Kidney (tissue), 14 donors: ENCODE measurements around the gene MPND. TPM values are rescaled to one million over a fixed set of nuclear protein-coding genes. Genes with fewer than 3 reads are reported as not detected.

ENCODE experiments used
- DNase-seq, 5 donors: peaks; one replicate each; pipeline ENCODE4 v3.0.0-alpha.2; 2013 to 2020
- FAIRE-seq: peaks from 2 replicates; lab custom pipeline; 2012; peaks lifted over from hg19 to GRCh38; lab: Jason Lieb, UNC
- H3K27ac ChIP-seq, 2 donors: one replicate each; pipeline ENCODE4 v1.7.0; 2013; ENCODE audit warnings: low read depth in 2 of 2, low read length in 2 of 2, inconsistent platforms in 1 of 2
- H3K27me3 ChIP-seq: one replicate; pipeline ENCODE4 v1.7.1; 2013; ENCODE audit warnings: low read length, inconsistent platforms; ENCODE audit not compliant: control insufficient read depth, insufficient read depth
- H3K36me3 ChIP-seq, 3 donors: one replicate each; pipeline versions ENCODE4 v1.7.0 to v1.7.1; 2013; ENCODE audit warnings: low read length in 3 of 3, control low read depth in 1 of 3, inconsistent platforms in 1 of 3; ENCODE audit not compliant: insufficient read depth in 3 of 3, control insufficient read depth in 2 of 3
- H3K4me1 ChIP-seq, 3 donors: one replicate each; pipeline versions ENCODE4 v1.7.0 to v1.7.1; 2013; ENCODE audit warnings: low read length in 3 of 3, inconsistent platforms in 1 of 3, low read depth in 1 of 3; ENCODE audit not compliant: control insufficient read depth in 2 of 3, insufficient read depth in 2 of 3
- H3K4me3 ChIP-seq, 3 donors: one replicate each; pipeline versions ENCODE4 v1.7.0 to v1.8.1; 2013; ENCODE audit warnings: low read length in 3 of 3, control low read depth in 1 of 3, inconsistent platforms in 1 of 3
- H3K9ac ChIP-seq, 3 donors: one replicate each; pipeline versions ENCODE4 v1.7.0 to v1.7.1; 2013; ENCODE audit warnings: low read length in 3 of 3, control low read depth in 1 of 3, inconsistent platforms in 1 of 3
- H3K9me3 ChIP-seq, 3 donors: one replicate each; pipeline versions ENCODE4 v1.7.0 to v1.7.1; 2013; ENCODE audit warnings: low read length in 3 of 3, control low read depth in 1 of 3, inconsistent platforms in 1 of 3; ENCODE audit not compliant: control insufficient read depth in 2 of 3, insufficient read depth in 1 of 3
- CTCF ChIP-seq: IDR thresholded peaks from 3 replicates; pipeline ENCODE4 v1.5.1; 2012; ENCODE audit warnings: mild to moderate bottlenecking, moderate library complexity, borderline replicate concordance; ENCODE audit not compliant: insufficient read depth; ENCODE audit errors: extremely low read depth
- intact Hi-C: fragments of 100-400 bp; cut with DNase I; formaldehyde crosslinking; loops from one replicate; pipeline ENCODE4 v1.11.1; 2022
- polyA plus RNA-seq: library from polyadenylated mRNA; stranded (reverse); fragments of 350-450 nt; fragmentation: Illumina TruSeq; extraction: RNeasy Lipid Tissue Mini Kit (QIAGEN cat#74804); gene quantifications from one replicate; pipeline ENCODE4 v1.2.3, GENCODE V29; 2014; ENCODE audit warnings: low read depth, low replicate concordance; ENCODE audit not compliant: insufficient read depth
- total RNA-seq: library from RNA; stranded (reverse); fragmentation: NEBNext Ultra II Directional; extraction: Animal tissue kit (Norgen Biotek cat#: 25700); gene quantifications from one replicate; pipeline ENCODE4 v1.2.1, GENCODE V29; 2021
- donor health status: control.
- donor health status: control.
- donor health status: control.
- donor health status: control.
- donor health status: control.
- donor health status: DM: yes; HTN: yes; CAD: no.
- donor health status: Normal renal cell carcinoma (clear cell type).

MPND gene
- total and polyA plus RNA-seq, 2 donors from 2014 or later, result 24.1 to 43.5 TPM

GRCh38 chr19:4380254-4380727, 36.9 kb downstream of the MPND start:
- peaks cover 0 to 44% (median 14%) of the 10 kb centered on the region in 3 donors for H3K4me1 ChIP-seq
- no peak for FAIRE-seq
- intact Hi-C loops, result no loop called here

GRCh38 chr19:4385291-4386040, 42.1 kb downstream of the MPND start:
- Histone ChIP-seq H3K9ac (no peak overlapping the region), H3K27ac (no peak overlapping the region), H3K4me1 (peaks cover 4 to 28% (median 20%) of the 10 kb centered on the region in 3 donors), H3K4me3 (no peak overlapping the region), H3K36me3 (peaks cover 0 to 9% (median 2%) of the 10 kb centered on the region in 3 donors), H3K9me3 (no peaks in the 10 kb centered on the region), H3K27me3 (no peaks in the 10 kb centered on the region)
- FAIRE-seq, result no peak
- no peak for TF ChIP-seq CTCF
- intact Hi-C loops, result no loop called here
- DNase-seq, result no peak

More at GRCh38 chr19:4380254-4380727, 36.9 kb downstream of the MPND start:
- Histone ChIP-seq H3K4me3 (no peak overlapping the region), H3K9me3 (no peaks in the 10 kb centered on the region), H3K27ac (peak overlapping the region; percentile 55 to 61), H3K9ac (no peak overlapping the region), H3K36me3 (peaks cover 0 to 6% (median 2%) of the 10 kb centered on the region in 3 donors), H3K27me3 (no peaks in the 10 kb centered on the region)
- peak in 2 of 5 donors; percentile 46 to 88 for DNase-seq
- TF ChIP-seq CTCF, result no peak

GRCh38 chr19:4386041-4386782, 42.9 kb downstream of the MPND start:
- FAIRE-seq, result no peak
- intact Hi-C loops, result no loop called here

More at GRCh38 chr19:4386041-4386782, 42.9 kb downstream of the MPND start:
- H3K36me3 ChIP-seq, result peaks cover 0 to 9% (median 2%) of the 10 kb centered on the region in 3 donors
- H3K27ac ChIP-seq, result no peak overlapping the region
- H3K27me3 ChIP-seq, result no peaks in the 10 kb centered on the region
- TF ChIP-seq CTCF, result no peak
- DNase-seq, result no peak
- H3K4me3 ChIP-seq, result no peak overlapping the region
- peaks cover 4 to 31% (median 27%) of the 10 kb centered on the region in 3 donors for H3K4me1 ChIP-seq
- H3K9me3 ChIP-seq, result no peaks in the 10 kb centered on the region
- H3K9ac ChIP-seq, result no peak overlapping the region
